ENCODE results near the gene HMX1.

HMX1 gene

GRCh38 chr4:8868321-8869001, 3.2 kb downstream of the HMX1 start:
- no peak for DNase-seq (ENCODE audit: low spot score)

GRCh38 chr4:8867624-8868320, 3.9 kb downstream of the HMX1 start:
- DNase-seq (ENCODE audit: low spot score), result no peak

DNA sequence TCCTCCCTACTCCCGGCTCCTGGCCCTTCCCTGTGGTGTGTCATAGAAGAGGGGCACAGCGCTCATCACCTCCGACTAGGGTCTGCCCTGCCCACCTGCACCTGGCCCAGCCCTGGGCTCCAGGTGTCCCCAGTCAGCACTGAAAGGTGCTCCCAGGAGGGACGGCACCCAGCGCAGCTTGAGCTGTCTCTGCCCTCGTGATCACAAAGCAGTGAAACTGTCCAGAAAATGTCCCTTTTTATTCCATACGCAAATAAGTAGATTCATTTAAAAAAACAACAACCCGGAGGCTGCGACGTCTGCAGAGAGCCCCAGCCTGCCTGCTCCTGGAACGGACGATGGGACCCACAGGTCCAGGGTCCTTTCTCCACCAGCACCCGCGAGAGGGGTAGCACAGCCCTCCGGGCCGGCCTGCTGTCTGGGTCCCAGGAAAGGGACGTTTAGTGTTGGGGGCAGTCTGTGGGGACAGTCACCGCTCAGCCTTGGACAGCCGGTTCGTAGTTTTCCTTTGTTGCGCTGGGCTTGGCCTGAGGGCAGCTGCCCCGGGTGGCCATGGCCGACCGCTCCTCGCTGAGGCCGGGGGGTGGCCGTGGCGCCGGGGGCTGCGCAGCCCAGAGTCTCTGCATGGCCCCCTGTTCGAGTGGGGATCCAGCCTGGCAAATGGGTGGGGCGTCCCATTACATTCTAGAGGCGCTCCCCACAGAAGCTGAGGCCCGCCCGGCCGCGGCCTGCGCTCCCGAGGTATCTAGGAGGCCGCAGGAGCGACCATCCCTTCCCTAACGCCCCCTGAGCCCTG, 4.6 kb downstream of the HMX1 start:
- DNase-seq (ENCODE audit: low spot score), result no peak

DNA sequence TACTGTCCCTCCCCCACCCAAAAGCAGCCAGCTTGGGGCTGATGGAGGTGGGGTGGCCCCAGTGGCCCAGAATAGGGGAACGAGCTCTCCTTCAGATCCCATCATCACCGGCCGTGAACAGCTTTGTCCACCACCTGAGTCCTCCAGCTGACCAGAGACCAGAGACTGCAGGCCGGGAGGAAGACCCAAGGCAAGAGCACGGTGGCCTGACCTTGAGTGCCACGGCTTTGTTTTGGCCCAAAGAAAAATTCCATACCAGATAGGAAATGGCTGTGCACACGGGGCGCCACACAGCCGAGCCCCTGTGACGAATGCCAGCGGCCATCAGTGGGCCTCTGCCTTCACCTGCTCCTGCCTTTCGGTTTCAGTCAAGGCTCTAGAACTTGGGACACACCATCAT, 5.2 kb downstream of the HMX1 start:
- DNase-seq (ENCODE audit: low spot score), result no peak

GRCh38 chr4:8865681-8866310, 5.8 kb downstream of the HMX1 start:
- DNase-seq (ENCODE audit: low spot score), result no peak

GRCh38 chr4:8864912-8865680, 6.5 kb downstream of the HMX1 start:
- DNase-seq (ENCODE audit: low spot score), result no peak

DNA sequence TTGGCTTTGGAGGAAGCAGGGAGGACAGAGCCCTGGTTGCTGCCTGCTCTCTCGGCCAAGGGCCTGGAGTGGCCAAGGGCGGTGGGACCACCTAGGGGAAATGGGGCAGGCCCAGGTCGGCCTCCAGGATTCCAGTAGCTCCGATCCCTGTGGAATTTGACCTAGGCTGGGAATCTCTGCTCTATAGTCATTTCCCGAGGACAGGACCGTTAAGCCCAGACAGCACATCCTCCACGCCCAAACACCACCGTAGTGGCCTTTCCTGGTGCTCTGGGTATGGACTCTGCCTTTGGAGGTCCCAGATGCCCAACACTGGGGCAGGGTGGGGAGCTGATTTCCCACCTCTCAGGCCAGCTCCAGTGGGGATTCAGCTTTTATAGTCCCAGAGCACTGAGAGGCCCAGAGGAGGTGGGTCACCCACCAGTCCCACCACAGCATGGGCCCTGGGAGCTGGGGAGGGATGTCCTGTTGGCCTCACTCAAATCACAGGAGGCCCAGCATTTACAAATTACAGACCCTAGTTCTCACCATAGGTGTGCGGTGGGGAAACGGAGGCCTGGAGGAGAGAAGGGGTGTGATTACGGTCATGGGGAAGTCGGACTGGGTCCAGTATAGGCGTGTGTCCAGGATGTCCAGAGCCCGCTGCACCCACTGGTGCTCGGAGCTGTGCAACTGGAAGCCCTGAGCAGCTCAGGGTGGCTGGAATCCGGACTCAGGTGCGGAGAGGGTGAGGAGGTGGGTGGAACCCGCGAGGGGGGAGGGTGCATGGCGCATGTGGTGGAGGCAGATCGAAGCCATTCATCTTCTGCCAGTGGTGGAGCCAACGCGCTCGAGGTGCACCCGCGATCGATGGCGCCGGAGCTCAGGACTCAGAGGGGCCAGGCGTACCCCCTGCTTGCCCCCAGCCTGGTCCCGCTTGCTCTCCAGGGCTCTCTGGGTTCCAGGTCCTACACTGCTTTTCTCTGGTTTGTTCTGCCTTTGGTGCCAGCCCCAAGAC, 7.7 kb downstream of the HMX1 start:
- DNase-seq (ENCODE audit: low spot score), result no peak

DNA sequence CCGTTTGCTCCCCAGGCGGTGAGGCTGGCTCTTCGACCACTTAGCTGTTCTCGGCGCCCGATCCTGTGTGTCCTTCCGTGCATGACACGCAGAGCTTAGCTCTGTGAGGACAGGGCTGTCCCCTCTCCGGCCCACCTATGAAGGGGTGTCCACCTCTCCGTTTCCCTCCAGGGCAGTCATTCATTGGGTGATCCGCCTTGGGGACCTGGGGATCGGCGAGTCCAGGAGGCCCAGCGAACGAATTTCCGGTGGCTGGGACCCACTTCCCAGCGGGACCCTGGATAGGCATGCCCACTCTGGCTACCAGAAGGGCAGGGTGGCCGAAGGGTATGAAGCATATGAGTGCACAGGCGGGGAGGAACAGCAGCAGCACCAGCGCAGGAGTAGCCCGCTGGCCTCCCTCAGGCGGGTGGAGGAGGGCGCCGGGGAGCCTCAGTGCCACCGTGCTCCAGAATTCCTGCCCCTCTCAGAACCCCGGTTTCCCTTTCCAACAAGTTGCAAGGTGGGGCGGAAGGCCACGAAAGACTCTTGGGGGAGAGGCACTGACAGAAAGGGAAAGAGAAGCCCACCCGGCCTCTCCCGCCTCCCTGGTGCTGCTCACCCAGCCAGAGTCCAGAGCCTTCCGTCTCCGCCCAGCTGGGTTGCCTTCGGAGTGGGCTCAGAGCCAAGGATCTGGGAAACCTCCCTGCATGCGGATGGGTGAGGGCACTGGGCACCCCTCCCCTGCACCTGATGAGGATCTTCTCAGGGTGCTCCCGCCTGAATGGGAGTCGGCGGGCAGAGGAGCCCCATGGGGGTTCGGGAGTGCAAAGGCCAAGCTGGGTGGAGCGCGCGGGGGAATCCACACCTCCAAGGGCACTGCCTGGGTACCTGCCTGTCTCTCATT, 8.6 kb downstream of the HMX1 start:
- no peak for DNase-seq (ENCODE audit: low spot score)

DNA sequence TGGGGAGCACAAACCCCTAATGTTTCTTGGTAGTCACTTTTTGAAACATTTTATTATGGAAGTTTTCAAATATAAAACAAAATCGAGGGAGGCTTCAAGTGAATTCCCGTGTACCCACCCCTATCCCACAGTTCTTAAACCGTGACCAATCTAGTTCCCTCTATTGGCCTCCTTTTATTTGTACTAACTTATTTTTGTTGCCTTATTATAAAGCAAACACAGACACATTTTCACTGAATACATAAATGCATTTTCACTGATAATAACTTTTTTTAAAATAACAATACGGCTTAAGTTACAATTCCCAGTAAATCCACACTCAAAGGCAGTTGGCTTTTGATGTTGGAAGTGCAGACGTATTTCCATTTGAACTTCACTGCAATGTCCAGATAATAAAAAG, 9.3 kb downstream of the HMX1 start:
- no peak for DNase-seq (ENCODE audit: low spot score)

DNA sequence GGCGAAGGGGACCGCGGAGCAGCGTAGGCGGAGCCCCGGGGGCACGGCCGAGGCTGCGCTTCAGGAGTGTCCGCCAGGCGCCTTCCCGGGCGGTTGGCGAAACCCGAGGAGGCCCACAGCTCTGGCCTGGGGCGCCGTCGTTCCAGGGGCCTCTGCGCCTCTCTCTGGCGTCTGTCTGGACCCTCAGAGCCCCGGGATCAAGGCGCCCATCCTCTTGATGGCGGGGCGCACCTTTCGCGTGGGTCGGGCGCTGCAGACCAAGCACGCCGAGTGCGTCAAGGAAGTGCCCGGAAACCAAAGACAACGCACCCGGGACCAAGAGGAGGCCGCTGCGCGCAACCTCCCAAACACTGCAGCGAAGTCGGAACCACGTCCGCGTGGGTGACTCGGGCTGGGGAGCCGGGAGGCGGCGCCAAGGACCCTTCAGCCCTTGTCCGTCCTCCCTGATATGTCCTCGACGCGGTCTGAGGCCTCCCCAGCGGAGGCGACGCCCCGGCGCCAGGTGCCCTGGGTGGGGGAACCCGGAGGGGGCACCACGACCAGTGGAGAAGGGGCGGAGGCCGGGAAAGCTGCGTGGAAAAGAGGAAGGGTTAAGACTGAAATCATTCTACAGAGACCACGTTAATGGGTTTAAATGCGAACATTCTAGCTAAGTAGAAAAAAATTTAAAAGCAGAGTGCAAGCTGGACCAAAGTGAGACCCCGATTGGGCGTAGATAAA, 9.9 kb downstream of the HMX1 start:
- DNase-seq (ENCODE audit: low spot score), result no peak

- DNase-seq (ENCODE audit: low spot score), result no peak
Measured at GRCh38 chr4:8860892-8861575, 10.6 kb downstream of the HMX1 start.

GRCh38 chr4:8860096-8860891, 11.3 kb downstream of the HMX1 start:
- DNase-seq (ENCODE audit: low spot score), result no peak

GRCh38 chr4:8859550-8860095, 12.0 kb downstream of the HMX1 start:
- no peak for DNase-seq (ENCODE audit: low spot score)

DNA sequence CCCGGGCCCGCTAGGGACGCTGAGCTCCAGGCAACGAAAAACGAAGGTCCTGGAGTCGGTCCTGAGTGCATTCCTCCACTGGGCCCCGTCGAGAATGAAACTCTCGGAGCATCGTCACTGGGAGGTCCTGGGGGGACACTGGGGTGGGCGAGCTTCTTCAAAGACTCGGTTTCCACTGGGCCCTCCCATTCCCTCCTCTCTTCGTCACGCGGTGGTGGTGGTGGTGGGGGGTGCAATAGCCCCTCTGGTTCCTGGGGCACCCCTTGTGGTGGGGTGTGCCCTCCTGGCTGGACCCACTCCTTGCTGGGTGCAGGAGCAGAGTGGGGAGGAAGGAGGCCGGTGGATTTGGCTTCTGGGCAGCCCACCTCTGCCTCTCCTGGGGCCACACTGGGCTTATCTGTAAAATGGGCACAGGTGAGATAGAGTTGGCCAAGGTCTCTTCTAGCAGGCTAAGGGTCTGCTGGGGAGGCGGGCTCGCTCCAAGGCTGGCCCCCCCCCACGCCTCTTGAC, 12.9 kb downstream of the HMX1 start:
- no peak for DNase-seq (ENCODE audit: low spot score)

DNA sequence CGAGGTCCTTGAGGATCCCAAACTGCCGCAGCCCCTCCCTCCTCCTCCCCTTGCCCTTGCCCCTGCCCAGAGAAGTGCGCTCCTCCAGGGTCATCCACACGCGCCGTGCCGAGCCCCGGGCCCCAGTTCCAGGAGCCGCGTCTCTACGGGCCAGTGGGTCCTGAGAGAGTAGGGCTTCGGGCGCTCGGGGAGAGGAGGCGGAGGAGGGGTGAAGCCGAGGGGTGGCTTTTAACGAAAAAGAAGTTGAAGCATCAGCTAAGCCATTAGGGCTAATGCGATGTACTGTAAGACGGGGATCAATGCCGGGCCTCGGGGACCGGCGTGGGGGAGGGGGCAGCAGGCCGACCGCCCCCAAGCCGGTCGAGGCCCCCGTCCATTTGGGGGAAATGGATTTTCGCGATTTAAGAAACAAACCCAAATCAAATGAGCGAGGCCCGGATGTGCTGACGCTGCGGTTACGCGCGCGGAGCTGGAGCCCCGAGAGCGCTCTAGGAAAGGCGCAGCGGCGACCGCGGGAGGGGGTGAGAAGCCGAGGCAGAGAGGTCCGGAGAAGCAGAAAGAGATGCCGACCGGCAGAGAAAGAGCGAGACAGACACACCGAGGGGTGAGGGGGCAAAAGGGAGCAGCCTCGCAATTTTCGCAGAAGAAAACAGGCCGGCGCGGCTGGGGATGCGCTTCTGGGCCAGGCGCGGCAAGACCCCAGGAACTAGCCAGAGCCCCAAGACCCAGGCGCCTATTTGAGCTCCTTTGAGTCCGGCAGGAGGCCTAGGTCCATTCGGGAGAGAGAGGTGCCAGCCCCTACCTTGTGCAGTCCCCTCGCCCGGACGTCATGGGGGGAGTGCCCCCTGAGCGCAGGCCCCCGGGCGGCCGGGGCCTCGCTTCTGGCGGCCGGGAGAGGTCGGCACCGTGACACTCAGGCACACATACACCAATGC, 13.6 kb downstream of the HMX1 start:
- DNase-seq (ENCODE audit: low spot score), result no peak
